ENCODE results near the gene PTGDS.

PTGDS gene

GRCh38 chr9:136974817-136975535, 2.3 kb upstream of the PTGDS start:
- DNase-seq: no peak

- DNase-seq: no peak
Observed at GRCh38 chr9:136975644-136976043, 1.7 kb upstream of the PTGDS start.

GRCh38 chr9:136977649-136978072, 357 bp downstream of the PTGDS start:
- DNase-seq: no peak

GRCh38 chr9:136978073-136978864, 965 bp downstream of the PTGDS start:
- DNase-seq: peak; percentile 33

- no peak for DNase-seq
Observed at GRCh38 chr9:136978865-136979544, 1.7 kb downstream of the PTGDS start.

- no peak for DNase-seq
Observed at GRCh38 chr9:136979769-136980587, 2.7 kb downstream of the PTGDS start.

- no peak for DNase-seq
Observed at GRCh38 chr9:136980669-136981478, 3.6 kb downstream of the PTGDS start.

GRCh38 chr9:136981588-136982231, 4.4 kb downstream of the PTGDS start:
- DNase-seq: no peak

GRCh38 chr9:136982232-136983051, 5.1 kb downstream of the PTGDS start, which contains the start of gene LCNL1:
TSS of gene LCNL1 (plus strand) at chr9:136982993. CDS start at chr9:136983587, 594 bp downstream.
- DNase-seq: no peak

GRCh38 chr9:136983167-136983566, 5.9 kb downstream of the PTGDS start:
- no peak for DNase-seq

GRCh38 chr9:136983656-136984314, 6.5 kb downstream of the PTGDS start:
- no peak for DNase-seq

- no peak for DNase-seq
Observed at GRCh38 chr9:136984464-136985026, 7.2 kb downstream of the PTGDS start.

GRCh38 chr9:136985027-136985602, 7.8 kb downstream of the PTGDS start:
- no peak for DNase-seq

- no peak for DNase-seq
Observed at GRCh38 chr9:136985853-136986252, 8.5 kb downstream of the PTGDS start.

GRCh38 chr9:136988872-136989271, 11.6 kb downstream of the PTGDS start:
- DNase-seq: no peak

- DNase-seq: no peak
Observed at GRCh38 chr9:136990242-136990911, 13.1 kb downstream of the PTGDS start.

GRCh38 chr9:136991993-136992818, 14.9 kb downstream of the PTGDS start, which contains the start of gene PAXX:
TSS of gene PAXX (plus strand) at chr9:136992422. CDS start at chr9:136992444, 22 bp downstream.
- DNase-seq: peak; percentile 87

Data from T1000 (cell line).